ENCODE results near the gene PRXL2A. TPM values are rescaled to one million over a fixed set of nuclear protein-coding genes. Genes with fewer than 3 reads are reported as not detected.

PRXL2A gene
- total RNA-seq, 2 experiments from 2014 or later, result not detected

- CTCF ChIA-PET (ENCODE audit: unreplicated experiment), result interaction anchor here (0.6 to 1.7 kb wide), 2 partner anchors 31 to 679 kb away, joined by 5 to 9 read pairs; no protein-coding TSS in a partner anchor
- TF ChIP-seq CTCF (conservative IDR thresholded peaks at IDR 0.05; ENCODE audit: low read length), result no peak
- TF ChIP-seq EZH2phosphoT487 (IDR thresholded peaks at IDR 0.05; ENCODE audit: borderline replicate concordance, low read depth, low read length), result no peak
- H2AFZ ChIP-seq (ENCODE audit: low read length), result no peak overlapping the region
- no peaks in the 10 kb centered on the region for H4K20me1 ChIP-seq (ENCODE audit: insufficient read depth, low read length)
- no TSS peak for BruUV-seq (replicated peaks)
- H3K27ac ChIP-seq (ENCODE audit: low read depth, low read length, poor library complexity, severe bottlenecking), result peak overlapping the region; percentile 86
- peaks cover 73% of the 10 kb centered on the region for H3K4me1 ChIP-seq (ENCODE audit: insufficient read depth, low read length, poor library complexity, severe bottlenecking)
- intact Hi-C loops (cut with micrococcal nuclease; ENCODE audit: unreplicated experiment), result no loop called here
- H3K79me2 ChIP-seq (ENCODE audit: insufficient read depth, low read depth, low read length), result peaks cover 87% of the 10 kb centered on the region
- no peak overlapping the region for H3K4me3 ChIP-seq (ENCODE audit: low read depth, low read length, poor library complexity, severe bottlenecking)
- peaks cover 67% of the 10 kb centered on the region for H3K36me3 ChIP-seq (ENCODE audit: insufficient read depth, low read length)
- no peaks in the 10 kb centered on the region for H3K9me3 ChIP-seq (ENCODE audit: low read length)
- no peaks in the 10 kb centered on the region for H3K9me2 ChIP-seq (ENCODE audit: insufficient read depth, low read length)
- POLR2A ChIA-PET, result interaction anchor here (0.7 to 2.7 kb wide), 6 partner anchors 8 to 25 kb away, joined by 3 to 16 read pairs (median 5); no protein-coding TSS in a partner anchor
- DNase-seq (ENCODE audit: low spot score), result no peak
- peak overlapping the region; percentile 71 for H3K4me2 ChIP-seq (ENCODE audit: low read length)
Observed at GRCh38 chr10:80473692-80474596, 65.6 kb downstream of the PRXL2A start.

- H3K4me1 ChIP-seq (ENCODE audit: insufficient read depth, low read length, poor library complexity, severe bottlenecking), result peaks cover 67% of the 10 kb centered on the region
- intact Hi-C loops (cut with micrococcal nuclease; ENCODE audit: unreplicated experiment), result no loop called here
- no peak overlapping the region for H3K27ac ChIP-seq (ENCODE audit: low read depth, low read length, poor library complexity, severe bottlenecking)
- H3K4me3 ChIP-seq (ENCODE audit: low read depth, low read length, poor library complexity, severe bottlenecking), result no peak overlapping the region
- no peaks in the 10 kb centered on the region for H3K9me2 ChIP-seq (ENCODE audit: insufficient read depth, low read length)
- TF ChIP-seq CTCF (conservative IDR thresholded peaks at IDR 0.05; ENCODE audit: low read length), result no peak
- TF ChIP-seq EZH2phosphoT487 (IDR thresholded peaks at IDR 0.05; ENCODE audit: borderline replicate concordance, low read depth, low read length), result no peak
- no peak overlapping the region for H2AFZ ChIP-seq (ENCODE audit: low read length)
- ChIA-PET CTCF (ENCODE audit: unreplicated experiment) (no interaction called here), POLR2A (interaction anchor here (0.7 to 1.7 kb wide), 6 partner anchors 9 to 25 kb away, joined by 3 to 9 read pairs (median 4); no protein-coding TSS in a partner anchor)
- peaks cover 63% of the 10 kb centered on the region for H3K36me3 ChIP-seq (ENCODE audit: insufficient read depth, low read length)
- peak overlapping the region; percentile 71; the same call in 1 of the 2 replicates for H3K4me2 ChIP-seq (ENCODE audit: low read length)
- H3K79me2 ChIP-seq (ENCODE audit: insufficient read depth, low read depth, low read length), result peaks cover 82% of the 10 kb centered on the region
- DNase-seq (ENCODE audit: low spot score), result no peak
- H4K20me1 ChIP-seq (ENCODE audit: insufficient read depth, low read length), result no peaks in the 10 kb centered on the region
- BruUV-seq (replicated peaks), result no TSS peak
- no peaks in the 10 kb centered on the region for H3K9me3 ChIP-seq (ENCODE audit: low read length)
Observed at GRCh38 chr10:80474597-80474910, 66.2 kb downstream of the PRXL2A start.
